IMR-90 (cell line): ENCODE results near the gene GNG2.
A peak's percentile ranks its signal among the peaks of the same experiment; 100 is the strongest.

ENCODE experiments used
- CEBPB ChIP-seq: IDR thresholded peaks from 2 replicates; pipeline ENCODE4 v1.6.1; 2012; ENCODE audit warnings: low read depth, low read length, improper control_type of control experiment
- MAFK ChIP-seq: IDR thresholded peaks from 2 replicates; pipeline ENCODE4 v1.6.1; 2012; ENCODE audit warnings: low read depth, low read length, improper control_type of control experiment
- MAZ ChIP-seq: IDR thresholded peaks from 2 replicates; pipeline ENCODE4 v1.6.1; 2012; ENCODE audit warnings: low read depth, mild to moderate bottlenecking, low read length, improper control_type of control experiment, moderate library complexity, borderline replicate concordance
- MXI1 ChIP-seq: IDR thresholded peaks from 2 replicates; pipeline ENCODE4 v1.6.1; 2012; ENCODE audit warnings: low read depth, mild to moderate bottlenecking, low read length, moderate library complexity, borderline replicate concordance
- POLR2A ChIP-seq: IDR thresholded peaks from 2 replicates; pipeline ENCODE4 v1.6.1; 2012; ENCODE audit warnings: mild to moderate bottlenecking, low read depth, low read length
- RAD21 ChIP-seq: IDR thresholded peaks from 2 replicates; pipeline ENCODE4 v1.6.1; 2012; ENCODE audit warnings: low read length, improper control_type of control experiment
- RCOR1 ChIP-seq: IDR thresholded peaks from 2 replicates; pipeline ENCODE4 v1.6.1; 2012; ENCODE audit warnings: mild to moderate bottlenecking, low read length, improper control_type of control experiment; ENCODE audit not compliant: insufficient replicate concordance
- RFX5 ChIP-seq: IDR thresholded peaks from 2 replicates; pipeline ENCODE4 v1.8.0; 2012; ENCODE audit warnings: low read depth, mild to moderate bottlenecking, low read length, moderate library complexity
- USF2 ChIP-seq: fragments of 150-350 bp; IDR thresholded peaks from 2 replicates; pipeline ENCODE4 v1.6.1; 2017; ENCODE audit warnings: mild to moderate bottlenecking, antibody characterized with exemption, low read length, low read depth
- TF ChIP-seq, protein P1 (sequence below): conservative IDR thresholded peaks from 2 replicates; pipeline ENCODE4 v1.5.1; 2012; ENCODE audit warnings: mild to moderate bottlenecking, low read depth, low read length, improper control_type of control experiment

DNA sequence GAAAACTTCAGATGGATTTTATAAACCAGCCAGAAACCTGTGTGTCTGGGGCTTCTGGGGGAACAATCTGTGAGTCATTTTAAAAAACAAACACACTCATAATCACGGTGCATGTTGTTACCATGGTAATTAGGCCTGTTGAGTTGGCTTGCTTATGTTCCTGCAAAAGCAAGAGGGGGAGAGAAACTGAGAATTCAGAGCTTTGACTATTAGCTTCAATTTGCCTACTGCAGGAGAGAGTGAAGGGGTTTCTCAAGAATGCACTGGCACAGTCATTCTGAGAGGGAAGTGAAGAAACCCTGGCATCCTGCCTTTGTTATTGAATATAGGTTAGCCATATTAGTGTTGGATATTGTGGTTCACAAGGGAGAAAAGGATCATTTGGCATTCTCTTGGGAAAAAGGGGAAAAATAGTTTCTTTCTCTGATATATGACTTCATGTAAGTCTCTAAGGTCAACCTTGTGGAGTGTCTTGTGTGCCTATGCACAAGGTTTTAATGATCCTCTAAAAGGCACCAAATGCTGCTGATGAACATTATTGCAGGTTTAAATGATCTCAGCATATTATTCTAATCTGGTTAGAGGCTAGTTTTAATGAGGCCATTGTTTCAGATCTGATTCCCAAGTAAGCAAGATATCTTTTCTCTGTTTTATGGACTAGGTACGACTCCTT is 12.9 kb downstream of the GNG2 start:
- TF ChIP-seq RAD21 (no peak), RCOR1 (no peak), MXI1 (no peak), RFX5 (no peak), CEBPB (peak; percentile 74), USF2 (no peak), POLR2A (no peak), MAZ (peak; percentile 33; the same call in 1 of the 2 replicates), MAFK (no peak; the same call in 1 of the 2 replicates)
- TF ChIP-seq, protein P1, sequence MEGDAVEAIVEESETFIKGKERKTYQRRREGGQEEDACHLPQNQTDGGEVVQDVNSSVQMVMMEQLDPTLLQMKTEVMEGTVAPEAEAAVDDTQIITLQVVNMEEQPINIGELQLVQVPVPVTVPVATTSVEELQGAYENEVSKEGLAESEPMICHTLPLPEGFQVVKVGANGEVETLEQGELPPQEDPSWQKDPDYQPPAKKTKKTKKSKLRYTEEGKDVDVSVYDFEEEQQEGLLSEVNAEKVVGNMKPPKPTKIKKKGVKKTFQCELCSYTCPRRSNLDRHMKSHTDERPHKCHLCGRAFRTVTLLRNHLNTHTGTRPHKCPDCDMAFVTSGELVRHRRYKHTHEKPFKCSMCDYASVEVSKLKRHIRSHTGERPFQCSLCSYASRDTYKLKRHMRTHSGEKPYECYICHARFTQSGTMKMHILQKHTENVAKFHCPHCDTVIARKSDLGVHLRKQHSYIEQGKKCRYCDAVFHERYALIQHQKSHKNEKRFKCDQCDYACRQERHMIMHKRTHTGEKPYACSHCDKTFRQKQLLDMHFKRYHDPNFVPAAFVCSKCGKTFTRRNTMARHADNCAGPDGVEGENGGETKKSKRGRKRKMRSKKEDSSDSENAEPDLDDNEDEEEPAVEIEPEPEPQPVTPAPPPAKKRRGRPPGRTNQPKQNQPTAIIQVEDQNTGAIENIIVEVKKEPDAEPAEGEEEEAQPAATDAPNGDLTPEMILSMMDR: no peak
